Neural cell (in vitro differentiated cells): ENCODE measurements around the gene CPLX1.

Experiments
- EP300 ChIP-seq: fragments of 450-650 bp; conservative IDR thresholded peaks from 2 replicates; pipeline ENCODE4 v1.6.1; 2014; ENCODE audit warnings: antibody characterized with exemption, mild to moderate bottlenecking, moderate library complexity; ENCODE audit not compliant: poor library complexity, severe bottlenecking
- EZH2 ChIP-seq: fragments of 200-600, 300-800 bp; shearing (Covaris generic), sonication (generic); IDR thresholded peaks from 2 replicates; pipeline ENCODE4 v1.6.1; 2014; ENCODE audit warnings: antibody characterized with exemption, low read length, borderline replicate concordance, mild to moderate bottlenecking; ENCODE audit not compliant: insufficient read depth, poor library complexity, severe bottlenecking
- MXI1 ChIP-seq: fragments of 450-650 bp; conservative IDR thresholded peaks from 2 replicates; pipeline ENCODE4 v1.6.1; 2014; ENCODE audit warnings: antibody characterized with exemption, mild to moderate bottlenecking; ENCODE audit not compliant: poor library complexity, severe bottlenecking
- POLR2AphosphoS5 ChIP-seq: IDR thresholded peaks from 2 replicates; pipeline ENCODE4 v1.6.1; 2012
- RAD21 ChIP-seq: fragments of 450-650 bp; conservative IDR thresholded peaks from 2 replicates; pipeline ENCODE4 v1.6.1; 2014; ENCODE audit warnings: antibody characterized with exemption, mild to moderate bottlenecking, moderate library complexity
- REST ChIP-seq: IDR thresholded peaks from 2 replicates; pipeline ENCODE4 v1.6.1; 2012; ENCODE audit warnings: borderline replicate concordance
- SMC3 ChIP-seq: fragments of 450-650 bp; conservative IDR thresholded peaks from 2 replicates; pipeline ENCODE4 v1.6.1; 2014; ENCODE audit warnings: antibody characterized with exemption, mild to moderate bottlenecking, moderate library complexity; ENCODE audit not compliant: poor library complexity
- TF ChIP-seq, protein P1 (sequence below): fragments of 450-650 bp; IDR thresholded peaks from 2 replicates; pipeline ENCODE4 v1.5.1; 2014; ENCODE audit warnings: antibody characterized with exemption, mild to moderate bottlenecking, moderate library complexity; ENCODE audit not compliant: poor library complexity, severe bottlenecking

DNA sequence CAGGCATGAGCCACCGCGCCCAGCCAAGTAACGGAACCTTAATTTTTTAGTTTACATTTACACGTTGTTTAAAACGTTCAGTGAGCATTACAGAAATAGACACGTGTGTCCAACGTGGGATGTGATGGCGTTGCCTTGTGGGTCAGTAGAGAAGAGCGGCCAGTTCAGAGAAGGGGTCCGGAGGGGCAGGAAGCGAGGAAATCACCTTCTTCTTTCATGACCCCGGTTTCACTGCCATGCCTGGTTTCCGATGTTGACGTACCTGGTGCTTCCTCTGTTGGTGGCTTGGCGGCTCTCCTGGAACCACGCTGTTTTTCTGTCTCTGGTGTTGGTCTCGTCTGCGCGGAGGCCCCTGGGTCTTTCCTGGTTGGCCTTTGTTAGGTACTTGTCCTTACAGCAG lies 77.5 kb downstream of the CPLX1 start:
- TF ChIP-seq EZH2, result no peak
- TF ChIP-seq, protein P1, sequence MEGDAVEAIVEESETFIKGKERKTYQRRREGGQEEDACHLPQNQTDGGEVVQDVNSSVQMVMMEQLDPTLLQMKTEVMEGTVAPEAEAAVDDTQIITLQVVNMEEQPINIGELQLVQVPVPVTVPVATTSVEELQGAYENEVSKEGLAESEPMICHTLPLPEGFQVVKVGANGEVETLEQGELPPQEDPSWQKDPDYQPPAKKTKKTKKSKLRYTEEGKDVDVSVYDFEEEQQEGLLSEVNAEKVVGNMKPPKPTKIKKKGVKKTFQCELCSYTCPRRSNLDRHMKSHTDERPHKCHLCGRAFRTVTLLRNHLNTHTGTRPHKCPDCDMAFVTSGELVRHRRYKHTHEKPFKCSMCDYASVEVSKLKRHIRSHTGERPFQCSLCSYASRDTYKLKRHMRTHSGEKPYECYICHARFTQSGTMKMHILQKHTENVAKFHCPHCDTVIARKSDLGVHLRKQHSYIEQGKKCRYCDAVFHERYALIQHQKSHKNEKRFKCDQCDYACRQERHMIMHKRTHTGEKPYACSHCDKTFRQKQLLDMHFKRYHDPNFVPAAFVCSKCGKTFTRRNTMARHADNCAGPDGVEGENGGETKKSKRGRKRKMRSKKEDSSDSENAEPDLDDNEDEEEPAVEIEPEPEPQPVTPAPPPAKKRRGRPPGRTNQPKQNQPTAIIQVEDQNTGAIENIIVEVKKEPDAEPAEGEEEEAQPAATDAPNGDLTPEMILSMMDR, result no peak
- no peak for TF ChIP-seq POLR2AphosphoS5
- TF ChIP-seq REST, result no peak
- no peak for TF ChIP-seq SMC3
- TF ChIP-seq RAD21, result no peak
- TF ChIP-seq EP300, result no peak
- TF ChIP-seq MXI1, result no peak
